Cardiac fibroblast (primary cell): Measurements from ENCODE around the gene ACTL8.

Source experiments
- DNase-seq, 2 donors: peaks; one replicate each; pipeline versions ENCODE4 v3.0.0 to v3.0.0-alpha.2; 2010; ENCODE audit warnings: low read depth in 2 of 2
- H3K4me3 ChIP-seq, 2 donors: replicated peaks in 1 of 2; 1 replicate in 1 of 2; 2 replicates in 1 of 2; pipeline ENCODE4 v1.5.1; 2011; ENCODE audit warnings: low read depth in 2 of 2, low read length in 2 of 2, mild to moderate bottlenecking in 2 of 2, moderate library complexity in 1 of 2
- TF ChIP-seq, protein P1 (sequence below): IDR thresholded peaks from one replicate; pipeline ENCODE4 v1.5.1; 2011; ENCODE audit warnings: low read depth, mild to moderate bottlenecking, low read length, inconsistent platforms

ACTL8 gene

DNA sequence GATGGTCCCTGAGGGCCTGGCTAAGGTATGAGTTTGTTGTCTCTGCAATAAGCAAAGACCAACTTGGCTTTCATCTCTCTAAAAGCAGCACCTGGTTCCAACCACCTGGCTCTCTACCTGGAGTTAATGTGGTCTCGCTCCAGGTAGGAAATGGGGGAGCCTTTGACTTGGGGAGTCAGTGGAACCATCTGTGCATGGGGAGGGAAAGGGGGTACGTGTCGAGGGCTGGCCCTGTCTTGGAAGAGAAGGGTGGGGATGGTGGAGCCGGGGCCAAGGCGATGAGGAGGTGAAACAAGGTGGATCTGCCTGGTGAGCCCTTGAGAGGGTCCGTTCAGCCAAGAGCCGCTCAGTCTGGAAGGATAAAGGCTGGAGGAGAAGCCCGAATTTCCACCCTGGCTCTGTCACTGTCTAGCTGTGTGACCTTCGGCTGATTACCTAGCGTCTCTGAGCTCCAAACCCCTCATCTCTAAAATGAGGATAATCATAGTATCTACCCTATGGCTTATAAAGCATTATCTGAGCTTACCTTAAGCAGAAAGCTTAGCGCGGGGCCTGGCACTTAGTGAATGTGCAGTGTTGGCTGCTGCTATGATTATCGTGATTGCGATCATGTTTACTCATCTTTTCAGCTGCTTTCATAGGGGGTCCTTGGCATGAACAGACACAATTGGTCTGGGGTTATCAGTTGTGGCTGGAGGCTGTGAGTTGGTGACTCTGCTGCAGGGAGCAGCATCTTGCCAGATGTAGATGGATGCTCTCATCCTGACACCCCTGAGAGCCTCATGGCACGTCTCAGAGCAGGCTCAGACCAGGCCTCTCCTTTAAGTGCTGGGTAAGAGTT is 78.7 kb downstream of the ACTL8 start:
- no peak overlapping the region for H3K4me3 ChIP-seq

DNA sequence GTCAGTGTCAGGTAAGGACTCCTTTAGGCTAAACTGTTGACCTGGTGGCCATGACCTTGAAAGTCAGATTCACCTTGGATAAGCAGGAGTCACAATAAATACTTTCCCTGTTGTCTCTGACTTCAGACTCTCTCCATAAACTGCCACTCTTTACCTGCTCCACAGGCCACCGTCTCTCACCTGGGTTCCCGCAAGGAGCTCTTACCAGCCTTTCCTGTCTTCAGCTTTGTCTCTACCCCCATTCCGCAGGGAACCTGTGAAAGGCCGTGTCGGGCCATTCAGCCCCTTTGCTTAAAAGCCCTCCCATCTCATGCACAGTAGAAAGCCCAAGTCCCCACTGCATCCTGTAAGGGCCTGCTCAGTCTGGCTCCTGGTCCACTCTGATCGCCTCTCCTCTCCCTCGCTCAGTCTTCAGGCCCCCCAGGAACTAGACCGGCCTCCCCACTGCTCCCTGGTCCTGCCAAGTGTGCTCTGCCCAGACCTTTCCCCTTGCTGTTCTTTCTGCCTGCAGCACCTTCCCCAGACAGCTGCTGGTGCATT is 79.5 kb downstream of the ACTL8 start:
- TF ChIP-seq, protein P1, sequence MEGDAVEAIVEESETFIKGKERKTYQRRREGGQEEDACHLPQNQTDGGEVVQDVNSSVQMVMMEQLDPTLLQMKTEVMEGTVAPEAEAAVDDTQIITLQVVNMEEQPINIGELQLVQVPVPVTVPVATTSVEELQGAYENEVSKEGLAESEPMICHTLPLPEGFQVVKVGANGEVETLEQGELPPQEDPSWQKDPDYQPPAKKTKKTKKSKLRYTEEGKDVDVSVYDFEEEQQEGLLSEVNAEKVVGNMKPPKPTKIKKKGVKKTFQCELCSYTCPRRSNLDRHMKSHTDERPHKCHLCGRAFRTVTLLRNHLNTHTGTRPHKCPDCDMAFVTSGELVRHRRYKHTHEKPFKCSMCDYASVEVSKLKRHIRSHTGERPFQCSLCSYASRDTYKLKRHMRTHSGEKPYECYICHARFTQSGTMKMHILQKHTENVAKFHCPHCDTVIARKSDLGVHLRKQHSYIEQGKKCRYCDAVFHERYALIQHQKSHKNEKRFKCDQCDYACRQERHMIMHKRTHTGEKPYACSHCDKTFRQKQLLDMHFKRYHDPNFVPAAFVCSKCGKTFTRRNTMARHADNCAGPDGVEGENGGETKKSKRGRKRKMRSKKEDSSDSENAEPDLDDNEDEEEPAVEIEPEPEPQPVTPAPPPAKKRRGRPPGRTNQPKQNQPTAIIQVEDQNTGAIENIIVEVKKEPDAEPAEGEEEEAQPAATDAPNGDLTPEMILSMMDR, result no peak
- no peak for DNase-seq

More for the DNA sequence above, 78.7 kb downstream of the ACTL8 start:
- DNase-seq, result no peak
- TF ChIP-seq, protein P1, result no peak

DNA sequence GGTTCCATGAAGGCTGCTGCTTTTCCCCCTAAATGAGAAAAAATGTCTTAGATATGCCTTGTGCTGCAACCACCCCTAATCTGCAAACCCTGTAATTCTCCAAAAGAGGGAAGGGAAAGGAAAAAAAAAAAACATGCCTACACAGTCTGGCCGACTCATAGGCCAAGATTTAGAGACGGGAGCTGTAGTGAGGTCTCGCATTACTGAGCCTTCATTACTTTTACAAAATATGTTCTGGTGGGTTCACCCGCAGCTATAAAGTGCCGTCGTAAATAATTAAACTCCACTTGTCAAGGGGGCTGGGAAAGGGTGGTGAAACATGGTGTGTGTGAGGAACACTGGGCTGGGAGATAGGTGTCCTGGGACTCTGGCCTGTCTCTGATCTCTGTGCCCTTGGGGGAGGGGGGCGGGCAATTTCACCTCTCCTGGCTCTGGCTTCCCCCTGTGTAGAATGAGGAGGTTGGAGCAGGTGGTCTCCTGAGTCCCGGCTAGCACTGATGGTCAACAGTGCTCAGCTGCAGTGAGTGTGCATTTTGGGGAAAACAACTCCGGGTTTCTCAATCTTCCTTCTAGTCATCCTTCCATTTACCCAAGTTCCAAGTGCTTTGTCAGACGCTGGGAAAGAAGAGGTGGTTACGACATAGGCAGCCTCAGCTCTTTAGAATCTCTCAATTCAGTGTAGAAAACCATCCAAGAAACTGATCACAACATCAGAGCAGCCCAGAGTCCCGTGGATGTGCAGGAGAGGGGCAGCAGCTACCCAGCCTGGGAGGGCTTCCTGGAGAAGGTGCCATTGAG is 82.3 kb downstream of the ACTL8 start:
- H3K4me3 ChIP-seq, result no peak overlapping the region
- TF ChIP-seq, protein P1, result no peak
- DNase-seq, result peak; percentile 12 to 27

More for the DNA sequence above, 79.5 kb downstream of the ACTL8 start:
- H3K4me3 ChIP-seq, result no peak overlapping the region

DNA sequence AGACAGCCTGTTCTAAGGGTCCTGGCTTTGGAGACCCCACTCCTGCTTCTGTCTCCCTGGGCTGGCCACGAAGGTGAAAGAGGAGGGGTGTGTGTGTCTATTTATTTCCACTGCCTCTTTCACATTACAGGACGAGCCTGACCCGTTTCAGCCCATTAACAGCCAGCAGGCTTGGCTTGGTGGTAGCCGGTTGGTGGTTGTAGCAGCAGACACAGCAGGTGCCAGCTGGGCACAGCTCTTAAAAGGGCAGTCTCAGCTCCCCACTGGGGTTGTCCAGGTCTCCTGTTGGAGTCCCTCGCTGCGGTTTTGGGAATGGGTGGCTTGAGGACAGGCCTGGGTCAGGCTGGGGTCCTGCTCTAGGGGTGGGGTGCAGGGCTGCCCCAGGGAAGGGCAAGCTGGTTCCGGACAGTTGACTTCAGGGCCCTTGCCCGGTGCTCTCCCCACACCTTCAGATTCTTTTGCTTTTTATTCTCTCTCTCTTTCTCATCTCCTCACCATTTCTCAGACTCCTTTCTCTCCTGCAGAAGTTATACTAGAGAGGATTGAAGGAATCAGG is 84.6 kb downstream of the ACTL8 start:
- TF ChIP-seq, protein P1, result no peak
- DNase-seq, result no peak
- H3K4me3 ChIP-seq, result no peak overlapping the region

DNA sequence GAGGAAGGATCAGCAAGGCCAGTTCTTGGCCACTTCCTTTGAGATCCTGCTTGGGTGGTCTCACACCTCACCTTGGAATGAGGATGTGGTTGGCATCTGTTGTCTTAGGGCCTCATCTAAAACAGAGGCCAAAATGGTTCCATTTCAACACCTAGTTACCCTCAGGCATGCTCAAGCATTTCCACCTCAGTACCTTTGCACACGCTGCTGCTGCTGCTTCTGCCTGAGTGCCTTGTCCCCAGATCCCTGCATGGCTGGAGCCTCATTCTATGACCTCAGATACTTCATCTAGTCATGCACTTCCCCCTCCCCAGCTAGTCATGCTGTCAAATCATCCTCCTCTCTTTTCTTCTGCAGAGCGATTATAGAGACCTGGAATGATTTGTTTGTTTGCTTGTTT is 86.8 kb downstream of the ACTL8 start:
- no peak for DNase-seq
- no peak overlapping the region for H3K4me3 ChIP-seq
- TF ChIP-seq, protein P1, result no peak

DNA sequence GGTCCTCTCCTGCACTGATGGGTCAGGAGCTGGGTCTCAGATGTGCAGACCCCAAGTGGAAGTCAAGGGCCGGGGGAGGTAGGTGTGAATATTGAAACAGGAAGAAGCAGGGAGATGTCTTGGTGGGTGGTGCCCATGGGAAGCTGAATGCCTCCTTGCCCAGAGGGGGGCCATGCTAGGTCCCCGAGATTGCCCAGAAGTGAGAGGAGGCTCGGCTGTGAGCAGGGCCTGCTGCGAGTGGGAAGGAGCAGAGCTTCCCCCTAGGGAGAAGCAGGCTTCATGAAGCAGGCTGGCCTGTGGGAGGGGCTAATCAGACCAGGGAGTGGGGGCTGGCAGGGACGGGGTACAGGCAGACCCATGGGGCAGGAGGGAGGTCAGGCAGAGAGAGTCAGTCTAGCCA is 87.6 kb downstream of the ACTL8 start:
- TF ChIP-seq, protein P1, result no peak
- no peak overlapping the region for H3K4me3 ChIP-seq
- no peak for DNase-seq
